Neural progenitor cell (in vitro differentiated cells): ENCODE measurements around the gene PCSK6.

Experiments
- EZH2 ChIP-seq: fragments of 200-600 bp; sonication (generic); IDR thresholded peaks from 2 replicates; pipeline ENCODE4 v1.6.1; 2017; ENCODE audit warnings: antibody characterized with exemption, mild to moderate bottlenecking, moderate library complexity
- EZH2phosphoT487 ChIP-seq: fragments of 200-600 bp; sonication (generic); IDR thresholded peaks from 2 replicates; pipeline ENCODE4 v1.6.1; 2017; ENCODE audit warnings: antibody characterized with exemption
- TF ChIP-seq, protein P1 (sequence below): fragments of 200-600 bp; sonication (generic); IDR thresholded peaks from 2 replicates; pipeline ENCODE4 v1.5.1; 2017; ENCODE audit warnings: antibody characterized with exemption, mild to moderate bottlenecking

DNA sequence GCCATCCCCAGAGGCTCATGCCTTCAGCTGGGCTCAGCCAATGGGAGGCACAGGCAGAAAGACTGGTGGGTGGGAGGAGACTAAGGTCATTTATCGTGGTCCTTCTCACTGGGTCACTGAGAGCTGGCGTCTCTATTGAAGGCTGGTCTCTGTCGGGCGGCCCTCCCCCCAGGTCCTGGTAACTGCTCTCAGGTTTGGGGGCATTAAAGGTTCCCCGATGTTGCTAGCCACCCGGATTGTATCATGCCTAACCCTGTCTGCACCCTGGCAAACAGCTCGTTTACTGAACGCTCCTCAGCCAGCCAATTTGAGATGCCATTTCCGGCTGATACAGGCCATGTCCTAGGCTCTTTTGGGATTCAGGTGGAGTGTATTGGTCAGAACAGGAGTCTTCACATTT lies 222.7 kb downstream of the PCSK6 start:
- no peak for TF ChIP-seq EZH2phosphoT487
- TF ChIP-seq, protein P1, sequence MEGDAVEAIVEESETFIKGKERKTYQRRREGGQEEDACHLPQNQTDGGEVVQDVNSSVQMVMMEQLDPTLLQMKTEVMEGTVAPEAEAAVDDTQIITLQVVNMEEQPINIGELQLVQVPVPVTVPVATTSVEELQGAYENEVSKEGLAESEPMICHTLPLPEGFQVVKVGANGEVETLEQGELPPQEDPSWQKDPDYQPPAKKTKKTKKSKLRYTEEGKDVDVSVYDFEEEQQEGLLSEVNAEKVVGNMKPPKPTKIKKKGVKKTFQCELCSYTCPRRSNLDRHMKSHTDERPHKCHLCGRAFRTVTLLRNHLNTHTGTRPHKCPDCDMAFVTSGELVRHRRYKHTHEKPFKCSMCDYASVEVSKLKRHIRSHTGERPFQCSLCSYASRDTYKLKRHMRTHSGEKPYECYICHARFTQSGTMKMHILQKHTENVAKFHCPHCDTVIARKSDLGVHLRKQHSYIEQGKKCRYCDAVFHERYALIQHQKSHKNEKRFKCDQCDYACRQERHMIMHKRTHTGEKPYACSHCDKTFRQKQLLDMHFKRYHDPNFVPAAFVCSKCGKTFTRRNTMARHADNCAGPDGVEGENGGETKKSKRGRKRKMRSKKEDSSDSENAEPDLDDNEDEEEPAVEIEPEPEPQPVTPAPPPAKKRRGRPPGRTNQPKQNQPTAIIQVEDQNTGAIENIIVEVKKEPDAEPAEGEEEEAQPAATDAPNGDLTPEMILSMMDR: no peak
- no peak for TF ChIP-seq EZH2
